ENCODE data around the gene ZC3H8.
A peak's percentile ranks its signal among the peaks of the same experiment; 100 is the strongest.
"Not testable (repeated sequence)": the region's sequence is repeated elsewhere in the genome, so short reads cannot be mapped to it uniquely, and the experiment has no call there.

ZC3H8 gene

DNA sequence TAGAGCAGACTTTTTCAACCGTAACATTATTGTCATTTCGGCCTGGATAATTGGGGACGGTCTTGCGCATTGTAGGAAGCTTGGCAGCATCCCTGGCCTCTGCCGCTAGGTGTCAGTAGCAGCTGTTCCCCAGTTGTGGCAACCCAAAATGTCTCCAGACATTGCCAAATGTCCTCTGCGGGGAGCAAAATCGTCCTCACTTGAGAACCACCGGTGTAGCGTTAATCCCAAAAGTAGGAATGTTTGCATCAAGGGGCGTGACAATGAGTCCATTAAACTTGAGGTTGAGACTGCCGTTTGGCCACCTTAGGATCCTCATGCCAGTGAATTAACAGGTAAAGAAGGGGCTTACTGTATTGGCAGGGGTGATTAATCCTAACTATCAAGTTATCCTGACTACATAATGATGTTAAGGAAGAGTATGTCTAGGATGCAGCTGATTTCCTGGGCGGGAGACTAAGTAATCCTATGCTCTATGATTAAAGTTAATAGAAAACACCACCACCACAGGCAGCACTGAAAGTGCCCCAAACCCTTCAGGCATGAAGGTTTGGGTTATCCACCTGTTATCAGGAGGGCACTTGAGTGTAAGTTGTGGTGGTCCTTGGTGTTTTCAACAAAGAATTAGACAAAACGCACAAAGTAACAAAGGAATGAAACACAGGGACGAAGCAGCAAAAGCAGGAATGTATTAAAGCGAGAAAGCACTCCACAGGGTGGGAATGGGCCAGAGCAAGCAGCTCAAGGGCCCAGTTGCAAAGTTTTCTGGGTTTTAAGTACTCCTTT lies 4.9 kb upstream of the ZC3H8 start:
- peak; percentile 57 for DNase-seq (ENCODE audit: low spot score)

- peak; percentile 77 for DNase-seq (ENCODE audit: low spot score)
Observed at GRCh38 chr2:112257575-112257974, 2.7 kb upstream of the ZC3H8 start.

DNA sequence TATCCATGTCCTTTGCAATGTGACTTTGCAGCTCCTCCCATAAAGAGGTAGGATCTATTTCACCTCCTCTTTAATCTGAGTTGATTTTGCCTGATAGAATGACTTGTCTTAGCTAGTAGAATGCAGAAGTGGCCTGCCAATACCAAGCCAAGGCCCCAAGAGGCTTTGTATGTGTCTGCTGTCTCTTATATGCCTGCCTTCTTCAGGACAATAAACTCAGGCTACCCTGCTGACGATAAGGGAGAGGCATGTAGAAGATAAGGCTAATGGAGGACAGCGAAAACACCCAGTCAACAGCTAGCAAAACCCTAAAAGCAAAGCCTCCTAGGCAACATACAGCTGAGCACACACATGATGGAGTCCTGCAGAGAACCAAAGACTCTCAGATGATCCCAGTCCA lies 1.8 kb upstream of the ZC3H8 start:
- DNase-seq (ENCODE audit: low spot score) = no peak

- DNase-seq (ENCODE audit: low spot score) = no peak
Observed at GRCh38 chr2:112255875-112256274, 1.0 kb upstream of the ZC3H8 start.

- no peak for DNase-seq (ENCODE audit: low spot score)
Observed at GRCh38 chr2:112253261-112253815, 1.5 kb downstream of the ZC3H8 start.

GRCh38 chr2:112251271-112251670 lies 3.6 kb downstream of the ZC3H8 start:
- peak; percentile 12 for DNase-seq (ENCODE audit: low spot score)

DNA sequence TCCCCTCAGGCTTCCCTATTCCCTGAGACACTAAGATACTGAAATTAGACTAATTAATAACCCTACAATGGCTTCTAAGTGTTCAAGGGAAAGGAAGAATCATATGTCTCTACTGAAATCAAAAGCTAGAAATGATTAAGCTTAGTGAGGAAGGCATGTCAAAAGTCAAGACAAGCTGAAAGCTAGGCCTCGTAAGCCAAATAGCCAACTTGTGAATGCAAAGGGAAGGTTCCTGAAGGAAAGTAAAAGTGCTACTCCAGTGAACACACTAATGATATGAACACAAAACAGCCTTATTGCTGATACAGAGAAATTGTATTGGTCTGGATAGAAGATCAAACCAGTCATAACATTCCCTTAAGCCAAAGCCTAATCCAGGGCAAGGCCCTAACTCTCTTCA lies 10.0 kb downstream of the ZC3H8 start:
- DNase-seq (ENCODE audit: low spot score) = no peak

GRCh38 chr2:112243233-112243632 lies 11.6 kb downstream of the ZC3H8 start:
- DNase-seq (ENCODE audit: low spot score) = no peak

GRCh38 chr2:112242384-112242783 lies 12.5 kb downstream of the ZC3H8 start:
- DNase-seq (ENCODE audit: low spot score) = no peak

GRCh38 chr2:112239862-112240261 lies 15.0 kb downstream of the ZC3H8 start:
- DNase-seq (ENCODE audit: low spot score) = no peak

DNA sequence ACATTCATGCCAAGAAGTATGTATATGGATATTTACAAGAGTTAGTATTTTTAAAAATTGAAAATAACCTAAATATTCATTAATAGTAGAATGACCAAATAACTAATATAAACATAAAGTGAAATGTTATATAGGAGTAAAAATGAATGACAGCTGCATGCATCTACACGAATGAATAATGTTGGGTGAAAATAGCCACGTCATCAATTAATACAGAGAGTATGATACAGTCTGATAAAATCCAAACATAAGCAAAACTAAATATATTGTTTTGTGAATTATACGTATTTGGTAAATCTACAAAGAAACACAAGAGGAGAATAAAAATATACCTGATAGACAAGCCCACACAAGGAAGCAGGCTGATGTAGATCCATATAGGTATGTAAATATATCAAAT lies 24.5 kb downstream of the ZC3H8 start:
- DNase-seq (ENCODE audit: low spot score) = no peak

GRCh38 chr2:112229348-112229747 lies 25.5 kb downstream of the ZC3H8 start:
- DNase-seq (ENCODE audit: low spot score) = no peak

DNA sequence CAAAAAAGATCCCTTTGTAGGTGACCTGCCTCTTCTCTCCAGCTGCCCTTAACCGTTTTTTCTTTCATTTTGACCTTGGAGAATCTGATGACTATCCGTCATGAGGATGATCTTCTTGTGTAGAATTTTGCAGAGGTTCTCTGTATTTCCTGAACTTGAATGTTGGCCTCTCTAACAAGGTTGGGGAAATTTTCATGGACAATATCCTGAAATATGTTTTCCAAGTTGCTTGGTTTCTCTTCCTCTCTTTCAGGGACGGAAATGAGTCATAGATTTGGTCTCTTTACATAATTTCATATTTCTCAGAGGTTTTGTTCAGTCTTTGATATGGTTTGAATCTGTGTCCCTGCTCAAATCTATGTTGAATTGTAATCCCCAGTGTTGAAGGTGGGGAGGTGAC lies 34.0 kb downstream of the ZC3H8 start:
- no peak for DNase-seq (ENCODE audit: low spot score)

- no peak for DNase-seq (ENCODE audit: low spot score)
Observed at GRCh38 chr2:112220186-112220585, 34.7 kb downstream of the ZC3H8 start.

DNA sequence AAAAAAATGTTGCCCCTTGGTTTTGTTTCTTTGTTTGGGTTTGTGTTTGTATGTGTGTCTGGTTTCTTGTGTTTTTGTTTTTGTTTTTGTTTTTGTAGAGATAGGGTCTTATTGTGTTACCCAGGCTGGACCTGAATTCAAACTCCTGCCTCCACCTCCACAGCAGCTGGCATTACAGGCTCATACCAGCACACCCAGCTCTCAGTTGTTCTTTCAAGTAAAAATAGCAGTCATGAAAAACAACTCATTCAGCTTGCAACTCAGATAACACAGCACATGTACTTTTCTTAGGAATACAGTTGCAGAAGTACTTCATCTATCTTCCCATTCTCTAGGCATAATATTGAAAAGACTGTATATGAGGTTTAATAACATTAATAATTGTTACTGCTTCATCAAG lies 37.0 kb downstream of the ZC3H8 start:
- DNase-seq (ENCODE audit: low spot score) = no peak

DNA sequence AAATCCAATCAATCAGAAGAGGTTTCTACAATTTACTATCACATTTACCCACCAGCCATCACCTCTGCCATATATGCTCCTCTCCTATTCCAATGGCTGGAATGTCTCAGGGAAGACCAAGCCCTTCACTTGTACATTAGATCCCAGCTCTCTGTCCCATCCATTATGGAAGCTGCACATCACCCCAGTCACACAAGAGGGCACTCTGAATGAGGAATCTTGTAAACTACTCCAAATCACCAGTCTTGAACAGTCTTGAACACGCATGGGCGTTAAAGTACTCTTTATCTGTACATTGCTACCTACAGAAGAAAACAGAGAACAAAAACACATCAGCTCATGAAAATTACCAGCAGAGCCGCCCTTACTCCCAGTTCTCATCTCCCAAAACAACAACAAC lies 38.7 kb downstream of the ZC3H8 start:
- peak; percentile 30 for DNase-seq (ENCODE audit: low spot score)

- not testable (repeated sequence) for DNase-seq (ENCODE audit: low spot score)
Observed at GRCh38 chr2:112207905-112208304, 46.9 kb downstream of the ZC3H8 start.

- DNase-seq (ENCODE audit: low spot score) = peak; percentile 47
Observed at GRCh38 chr2:112204411-112204810, 50.4 kb downstream of the ZC3H8 start.

GRCh38 chr2:112201696-112202430 lies 53.0 kb downstream of the ZC3H8 start:
- DNase-seq (ENCODE audit: low spot score) = no peak

DNA sequence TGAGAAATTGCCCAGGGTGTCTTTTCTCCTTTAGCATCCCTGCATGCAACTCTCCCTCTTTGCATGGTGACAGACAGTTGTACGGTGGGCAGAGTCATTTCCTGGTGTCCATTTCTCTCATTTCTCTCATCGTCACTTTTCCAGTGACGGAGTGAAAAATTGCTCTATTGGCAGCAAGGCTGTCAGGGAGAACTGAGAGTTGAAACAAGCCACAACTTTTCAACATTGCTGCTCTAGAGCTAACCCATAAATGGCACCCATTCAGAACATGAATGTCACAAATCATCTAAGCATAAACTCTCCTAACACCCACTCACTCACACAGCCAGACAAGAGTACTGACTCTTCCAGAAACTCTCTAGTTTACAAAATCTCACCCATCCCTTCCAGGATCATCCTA lies 55.7 kb downstream of the ZC3H8 start:
- DNase-seq (ENCODE audit: low spot score) = no peak

DNA sequence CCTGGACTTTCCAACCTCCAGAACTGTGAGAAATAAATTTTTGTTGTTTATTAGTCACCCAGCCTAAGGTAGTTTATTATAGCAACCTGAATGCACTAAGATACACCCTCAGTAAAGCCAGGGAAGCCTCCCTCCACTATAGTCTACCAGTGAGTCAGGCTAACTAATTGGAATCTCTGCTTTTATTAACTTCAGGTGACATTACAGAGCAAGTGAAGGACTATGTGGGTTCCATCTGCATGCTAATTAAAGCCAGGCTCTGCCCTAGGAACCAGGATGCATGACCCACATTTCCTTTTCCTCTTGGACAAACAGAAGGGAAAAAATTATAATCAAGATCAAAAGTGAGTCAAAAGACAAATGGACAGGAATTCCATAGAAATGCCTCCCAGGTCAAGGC lies 56.1 kb downstream of the ZC3H8 start:
- DNase-seq (ENCODE audit: low spot score) = no peak

DNA sequence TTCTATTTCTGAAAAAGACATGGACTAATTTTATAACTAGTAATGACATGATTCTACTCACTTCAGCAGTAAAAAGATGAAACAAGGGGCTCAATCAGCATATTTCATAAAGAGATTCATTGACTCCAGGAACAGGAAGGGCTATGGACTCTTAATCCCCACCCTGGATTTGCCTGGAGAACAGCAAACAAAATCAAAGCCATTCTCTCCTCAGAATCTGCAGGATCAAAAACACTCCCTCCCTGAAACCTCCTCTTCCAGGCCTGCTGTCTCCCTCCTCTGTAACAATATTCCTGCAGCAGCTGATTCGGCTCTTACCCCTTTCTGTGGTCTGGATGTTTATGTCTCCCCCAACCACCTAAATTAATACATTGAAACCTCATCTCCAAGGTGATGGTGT lies 57.0 kb downstream of the ZC3H8 start:
- DNase-seq (ENCODE audit: low spot score) = no peak

- DNase-seq (ENCODE audit: low spot score) = no peak
Observed at GRCh38 chr2:112195950-112196349, 58.9 kb downstream of the ZC3H8 start.

All from RKO (cell line).